GM18498 (cell line): ENCODE results near the gene DNAH10.

ENCODE experiments used
- ATAC-seq: cut with Tn5 transposase; IDR thresholded peaks from one replicate; pipeline ENCODE4 v1.9.1; 2021; ENCODE audit warnings: mild to moderate bottlenecking, moderate library complexity; ENCODE audit not compliant: unreplicated experiment

DNAH10 gene

DNA sequence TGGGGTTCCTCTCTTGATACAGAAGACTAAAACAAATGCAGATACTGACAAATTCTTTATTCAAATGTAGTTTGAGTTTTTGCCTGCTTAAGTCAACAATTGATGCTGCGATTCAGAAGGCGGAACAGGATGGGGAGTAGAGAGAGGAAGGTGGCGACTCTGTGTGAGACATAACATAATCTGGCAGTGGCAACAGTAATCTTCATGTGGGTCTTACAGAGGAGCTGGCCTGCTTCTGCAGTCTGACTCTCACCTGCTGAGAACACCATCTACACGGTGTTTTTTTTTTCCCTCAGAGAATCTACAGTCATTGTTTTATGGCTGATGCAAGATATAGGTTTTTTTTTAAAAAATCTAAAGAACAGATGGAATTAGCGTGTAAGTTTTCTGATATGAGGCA is 200.4 kb downstream of the DNAH10 start:
- ATAC-seq = no peak

DNA sequence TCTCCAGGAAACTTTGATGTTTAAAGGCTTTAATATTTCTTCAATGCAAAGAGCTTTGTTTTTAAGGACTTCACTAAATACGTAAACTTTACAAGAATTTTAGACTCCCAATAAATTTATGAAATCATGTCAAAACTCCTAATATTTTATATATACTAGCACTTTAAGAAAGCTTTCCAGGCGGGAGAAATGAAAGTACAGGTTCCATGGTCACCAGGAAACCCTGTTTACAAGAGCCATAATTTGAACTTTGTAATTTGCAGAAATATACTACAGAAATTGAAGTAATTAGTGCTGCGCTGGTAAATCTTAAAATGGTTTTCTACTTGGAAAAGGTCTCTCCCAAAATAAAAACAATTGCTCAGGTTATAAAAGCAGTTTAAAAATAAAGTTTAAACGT is 201.7 kb downstream of the DNAH10 start:
- no peak for ATAC-seq

DNA sequence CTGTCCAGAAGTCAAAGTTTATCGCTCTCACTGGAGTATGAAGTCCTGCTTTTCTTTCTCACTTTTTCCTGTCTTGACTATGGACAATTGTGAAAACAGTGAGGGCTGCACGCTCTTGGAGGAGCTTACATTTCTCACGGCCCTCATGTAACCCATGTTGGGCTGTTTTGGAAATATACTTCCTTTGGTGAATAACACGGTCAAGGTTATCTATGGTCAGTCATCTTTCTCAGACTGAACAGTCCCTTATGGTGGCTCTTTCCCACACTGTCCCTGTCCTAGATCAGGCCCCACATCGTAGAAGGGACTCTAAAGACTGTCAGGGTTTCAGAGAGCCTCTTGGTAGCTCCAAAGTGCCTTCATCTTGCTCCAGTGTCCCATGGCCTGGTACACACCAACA is 203.3 kb downstream of the DNAH10 start:
- ATAC-seq = no peak

DNA sequence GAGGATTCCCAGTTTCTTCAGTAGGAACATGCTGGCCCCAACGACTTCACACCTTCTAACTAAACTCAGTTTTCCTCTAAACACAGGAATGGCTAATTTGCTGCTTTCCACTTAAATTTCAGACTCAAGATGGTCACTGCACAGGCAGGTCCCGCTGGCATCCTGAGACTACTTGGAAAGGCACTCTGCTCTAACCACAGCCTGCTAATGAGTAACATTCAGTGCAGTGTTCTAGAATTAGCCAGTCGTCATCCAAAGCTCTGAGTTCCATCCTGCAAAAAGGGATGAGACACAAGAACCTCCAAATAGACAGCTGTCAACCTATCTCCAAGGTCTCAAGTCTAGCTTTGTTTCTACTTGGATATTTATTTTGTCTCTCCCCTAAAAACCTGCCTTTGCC is 204.5 kb downstream of the DNAH10 start:
- ATAC-seq = no peak

DNA sequence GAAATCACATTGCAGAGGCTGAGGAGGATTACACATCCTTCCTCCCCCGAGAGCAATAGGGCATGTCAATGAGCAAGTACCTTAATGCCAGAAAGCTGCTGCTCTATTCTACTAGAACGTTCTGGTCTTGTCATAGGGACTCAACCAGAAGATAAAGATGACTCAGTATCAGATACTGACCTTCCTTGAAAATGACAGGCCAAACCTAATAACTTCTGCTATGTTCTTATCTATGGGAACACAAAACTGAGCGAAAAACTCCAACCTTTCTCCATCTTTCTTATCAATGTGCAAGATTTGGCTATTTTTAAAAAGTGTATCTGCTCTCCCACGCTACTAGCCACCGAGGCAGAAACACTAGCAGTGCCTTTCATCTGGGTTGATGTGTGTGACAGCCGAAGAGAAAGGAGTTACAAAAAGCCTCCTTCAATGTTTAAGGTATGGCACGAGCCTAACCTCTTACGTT is 205.1 kb downstream of the DNAH10 start:
- no peak for ATAC-seq

DNA sequence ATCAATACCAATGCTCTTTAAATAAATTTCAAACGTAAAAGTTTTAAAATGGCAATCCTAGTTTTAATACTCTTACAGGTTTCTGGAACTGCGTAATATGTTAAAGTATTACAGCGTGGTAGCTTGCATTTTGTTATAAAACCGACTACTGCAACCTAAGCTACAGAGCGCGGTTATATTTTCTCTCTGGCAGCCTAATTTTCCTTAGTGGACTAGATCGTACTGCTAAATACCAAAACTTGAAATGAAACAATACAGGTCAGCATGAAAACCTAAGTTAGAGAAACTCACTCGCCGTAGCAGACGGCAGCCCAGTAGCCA is 209.3 kb downstream of the DNAH10 start:
- ATAC-seq = no peak

DNA sequence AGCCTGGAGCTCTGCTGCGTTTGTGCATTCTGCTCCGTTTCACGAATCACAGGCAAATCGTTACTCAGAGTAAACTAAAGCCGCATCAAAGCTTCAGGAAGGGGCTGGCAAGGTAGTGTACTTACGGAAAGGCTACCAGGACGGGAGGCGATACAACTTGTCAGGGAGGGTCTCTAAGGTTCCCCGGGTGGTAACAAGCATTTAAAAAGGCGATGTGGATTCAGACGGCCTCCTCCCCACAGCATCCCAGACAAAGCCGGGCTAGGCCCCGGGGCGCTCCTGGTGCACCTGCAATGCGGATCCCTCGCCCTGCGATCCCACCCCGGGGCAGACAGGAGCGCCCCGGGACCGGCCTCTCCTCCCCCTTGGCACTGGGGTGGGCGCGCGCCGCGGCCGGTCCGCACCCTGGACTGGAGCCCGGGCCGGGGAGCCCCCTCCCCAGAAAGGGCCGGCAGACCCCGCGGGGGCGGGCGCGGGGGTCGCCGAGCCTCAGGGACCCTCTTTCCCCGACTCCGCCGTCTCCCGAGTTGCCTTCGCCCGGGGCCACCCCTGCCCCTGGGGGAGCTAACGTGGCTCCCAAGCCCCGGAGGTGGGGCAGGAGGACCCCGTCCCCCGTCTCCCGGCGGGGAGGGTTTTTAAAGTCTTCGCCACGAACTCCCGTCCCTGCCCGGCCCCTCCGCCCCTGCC is 209.8 kb downstream of the DNAH10 start:
- ATAC-seq = peak; percentile 1

DNA sequence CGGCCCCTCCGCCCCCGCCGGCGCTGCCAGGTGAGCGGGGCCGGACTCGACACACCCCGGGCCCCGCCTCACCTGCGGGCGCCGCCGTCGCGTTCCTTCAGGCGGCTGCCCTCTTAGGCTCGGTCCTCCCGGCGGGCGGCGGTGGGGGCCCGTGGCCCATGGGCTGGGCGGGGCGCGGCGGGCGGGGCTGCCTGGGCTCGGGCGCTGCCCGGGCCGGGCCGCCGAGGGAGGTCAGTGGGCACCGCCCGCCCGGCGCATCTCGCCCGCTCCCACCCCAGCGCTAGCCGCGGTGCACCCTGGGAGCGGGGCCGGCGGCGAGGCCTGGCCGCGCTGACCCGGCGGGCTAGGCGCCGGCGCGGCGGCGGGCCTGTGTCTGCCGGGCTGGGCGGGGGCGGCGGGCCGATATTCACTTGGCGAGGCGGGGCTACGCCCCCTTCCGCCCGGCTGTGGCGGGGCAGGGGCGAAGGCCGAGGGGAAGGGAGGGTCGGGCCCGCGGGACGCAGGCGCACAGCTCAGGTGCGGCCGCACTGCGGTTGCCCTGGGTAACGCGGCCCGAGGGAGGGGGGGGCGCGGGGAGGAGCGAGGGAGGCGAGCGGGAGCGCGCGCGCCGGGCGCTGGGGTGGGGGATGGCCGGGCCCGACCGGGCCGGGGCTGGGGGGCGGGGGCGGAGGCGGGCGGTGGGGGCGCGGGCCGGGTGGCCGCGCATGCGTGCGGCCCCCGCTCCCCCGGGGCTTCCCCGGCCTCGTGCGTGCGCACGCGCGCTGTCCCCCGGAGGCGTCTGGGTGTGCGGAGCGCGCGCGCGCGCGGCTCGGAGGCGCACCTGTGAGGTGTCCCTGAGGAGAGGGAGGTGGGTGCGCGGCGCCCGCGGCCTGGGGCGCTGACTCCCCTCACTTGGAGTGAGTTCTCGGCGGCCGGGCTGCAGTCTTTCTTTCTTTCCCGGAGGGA is 210.6 kb downstream of the DNAH10 start, which contains the start of the genes CCDC92 and ZNF664:
CCDC92 (minus strand) TSS at position 375 of the 945 bp plus-strand sequence. CDS start 28,526 bp downstream, outside the sequence.
ZNF664 (plus strand) TSS at position 759 of the 945 bp plus-strand sequence. CDS start 38,930 bp downstream, outside the sequence.
- peak; percentile 86 for ATAC-seq

DNA sequence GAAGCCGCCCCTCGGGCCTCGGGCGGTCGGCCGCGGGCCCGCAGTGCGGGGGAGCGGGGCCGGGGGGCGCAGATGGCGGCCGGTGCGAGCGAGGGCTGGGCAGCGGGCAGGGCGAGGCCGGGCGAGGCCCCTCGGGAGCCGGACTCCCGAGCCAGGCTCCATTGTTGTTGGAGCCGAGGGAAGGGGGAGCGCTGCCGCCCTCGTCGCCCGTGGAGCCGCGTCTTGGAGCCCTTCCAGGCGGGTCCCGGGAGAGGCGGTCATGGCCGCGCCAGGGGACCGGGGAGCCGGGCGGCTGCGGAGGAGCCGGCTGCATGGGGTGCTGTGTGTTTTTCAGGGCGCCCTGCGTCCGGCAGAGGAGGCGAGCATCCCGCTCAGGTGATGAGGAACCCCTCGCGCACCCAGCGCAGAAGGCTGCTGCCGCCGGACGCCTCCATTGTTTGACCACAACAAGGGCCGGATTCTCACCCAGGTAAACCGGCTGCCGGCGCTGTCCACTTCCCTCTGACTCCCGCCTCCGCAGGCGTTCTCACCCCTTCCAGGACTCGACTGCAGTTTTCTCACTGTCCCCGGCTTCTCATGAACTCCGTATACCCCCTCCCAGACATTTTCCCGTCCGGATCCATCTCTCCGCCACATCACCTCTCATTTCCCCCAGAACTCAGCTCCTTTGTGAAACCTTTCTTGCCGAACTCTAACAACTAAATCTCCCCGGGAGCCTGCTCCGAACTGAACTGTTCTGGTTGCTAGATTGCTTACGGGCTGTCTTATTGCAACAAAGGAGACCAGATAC is 211.6 kb downstream of the DNAH10 start:
- peak; percentile 16 for ATAC-seq

DNA sequence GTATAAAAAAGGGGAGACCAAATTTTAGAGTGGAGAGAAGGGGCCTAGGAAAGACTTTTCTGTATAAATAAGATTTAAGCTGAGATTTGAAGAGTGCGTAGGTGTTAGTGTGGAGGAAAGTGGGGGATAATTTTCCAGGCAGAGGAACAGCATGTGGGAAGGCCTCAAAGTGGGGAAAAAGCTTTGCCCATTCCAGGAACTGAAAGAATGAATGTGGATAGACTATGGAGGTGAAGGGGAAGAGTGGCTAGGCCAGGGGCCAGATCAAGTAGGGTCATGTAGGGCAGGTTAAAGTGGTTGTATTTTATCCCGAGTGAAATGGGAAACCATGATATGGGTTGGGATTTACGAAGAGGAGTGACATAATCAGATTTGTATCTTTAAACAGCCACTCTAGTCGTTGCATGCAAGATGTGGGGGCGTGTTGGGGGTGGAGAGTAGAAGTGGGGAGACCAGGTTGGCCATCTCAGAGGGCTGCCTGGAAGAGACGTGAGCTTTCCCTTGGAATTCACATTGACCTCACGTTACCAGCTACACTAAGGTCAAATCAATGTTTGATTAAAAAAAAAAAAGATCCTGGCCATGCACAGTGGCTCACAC is 214.2 kb downstream of the DNAH10 start:
- ATAC-seq = no peak

DNA sequence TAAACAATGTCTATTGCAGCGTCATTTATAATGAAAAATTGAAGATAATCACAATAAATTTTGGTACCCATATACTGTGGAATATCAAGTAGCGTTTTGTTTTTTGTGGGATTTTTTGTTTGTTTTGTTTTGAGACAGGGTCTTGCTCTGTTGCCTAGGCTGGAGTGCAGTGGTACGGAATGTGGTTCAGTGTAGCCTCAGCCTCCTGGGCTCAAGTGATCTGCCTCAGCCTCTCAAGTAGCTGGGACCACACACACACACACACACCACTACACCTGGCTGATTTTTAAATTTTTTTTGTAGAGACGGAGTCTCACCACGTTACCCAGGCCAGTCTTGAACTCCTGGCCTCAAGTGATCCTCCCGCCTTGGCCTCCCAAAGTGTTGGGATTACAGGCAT is 217.5 kb downstream of the DNAH10 start:
- ATAC-seq = no peak

DNA sequence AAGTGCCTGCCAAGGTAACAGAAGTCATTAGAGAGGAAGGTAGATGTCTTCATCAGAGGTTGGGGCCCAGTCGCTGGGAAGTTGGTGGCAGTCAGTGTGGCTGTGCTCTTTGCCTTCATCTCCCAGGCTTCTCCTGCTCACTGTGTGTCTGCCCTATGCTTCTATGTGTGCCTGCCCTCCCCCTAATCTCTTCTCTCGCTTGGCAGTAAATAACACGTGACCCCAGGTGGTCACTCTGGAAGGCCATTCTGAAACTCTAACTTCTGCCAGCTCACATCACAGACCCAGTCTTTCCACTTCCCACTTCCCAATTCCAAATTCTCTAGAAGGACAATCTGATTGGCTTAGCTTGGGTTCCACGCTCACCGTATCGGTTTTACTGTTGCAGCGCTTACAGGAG is 220.2 kb downstream of the DNAH10 start:
- ATAC-seq = no peak

DNA sequence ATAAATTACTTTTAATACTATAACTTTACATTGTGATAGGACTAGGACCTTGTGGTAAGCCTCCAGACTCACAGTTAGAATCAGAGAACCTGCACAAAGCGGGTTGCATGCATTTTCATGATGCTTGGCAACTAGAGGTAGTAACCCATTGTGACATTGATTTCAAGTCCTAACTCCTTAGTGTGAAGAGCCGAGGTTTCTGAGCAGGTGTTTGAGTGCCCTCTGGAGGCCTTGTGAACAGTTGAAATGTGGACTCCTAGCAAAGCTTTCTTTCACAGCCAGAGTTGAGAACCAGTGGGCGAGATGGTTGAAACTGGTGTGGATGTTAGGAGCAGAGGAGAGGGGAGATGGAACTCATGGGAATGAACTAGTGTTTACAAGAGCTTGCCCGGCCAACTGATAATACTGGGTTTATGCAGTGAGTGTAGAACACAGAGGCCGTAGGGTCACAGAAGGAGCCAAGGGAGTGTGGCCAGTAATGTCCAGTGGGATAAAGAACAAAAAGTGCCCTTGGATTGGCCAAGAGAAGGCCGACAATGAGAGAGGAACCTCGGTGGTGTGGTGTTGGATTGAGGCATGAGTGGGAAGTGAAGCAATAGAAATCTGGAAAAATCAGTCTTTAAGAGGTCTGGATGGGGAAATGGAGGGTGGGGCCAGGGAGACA is 221.9 kb downstream of the DNAH10 start:
- ATAC-seq = no peak

DNA sequence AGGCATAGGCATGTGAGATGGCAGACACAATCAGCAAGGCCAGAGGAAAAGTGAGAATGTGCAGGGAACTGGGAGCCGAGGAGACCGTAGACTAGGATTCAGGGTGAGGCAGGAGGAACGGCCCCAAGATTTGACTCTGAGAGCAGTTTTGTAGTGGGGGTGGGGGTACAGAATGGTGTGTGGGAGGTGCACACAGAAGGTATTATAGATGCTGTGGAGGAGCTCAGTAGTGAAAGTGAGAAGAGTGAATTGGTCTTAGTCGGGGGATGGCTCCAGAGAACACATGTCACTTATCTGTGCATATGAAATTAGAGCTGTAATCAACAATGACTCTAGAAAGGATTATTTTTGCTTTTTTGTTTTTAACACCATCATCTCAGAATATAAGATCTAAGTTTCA is 222.8 kb downstream of the DNAH10 start:
- ATAC-seq = no peak
